Measurements from ENCODE around the gene RTL1. TPM values are rescaled to one million over a fixed set of nuclear protein-coding genes. Genes with fewer than 3 reads are reported as not detected.

The RTL1 gene
- polyA plus RNA-seq, 1 of the 3 experiments (the other 2 are of a cell fraction): 0.07 TPM

GRCh38 chr14:100868621-100869370 lies 34.7 kb downstream of the RTL1 start:
- Histone ChIP-seq H3K9me3 (no peaks in the 10 kb centered on the region), H3K36me3 (replicated peaks in 1 of 2; ENCODE audit: control insufficient read depth in 1 of 2, insufficient read depth in 2 of 2, low read length in 1 of 2) (no peaks in the 10 kb centered on the region), H2AFZ (ENCODE audit: low read depth) (no peak overlapping the region), H4K20me1 (ENCODE audit: insufficient read depth) (no peaks in the 10 kb centered on the region), H3K4me2 (no peak overlapping the region), H3F3A (replicated peaks; ENCODE audit: insufficient read depth) (no peaks in the 10 kb centered on the region), H3K9ac (no peak overlapping the region), H3K79me2 (ENCODE audit: insufficient read depth) (no peaks in the 10 kb centered on the region), H3K4me1 (ENCODE audit: control insufficient read depth in 1 of 2, insufficient read depth in 2 of 2, low read depth in 1 of 2, low read length in 1 of 2) (no peaks in the 10 kb centered on the region; a peak in 1 of 4 replicates), H3K4me3 (ENCODE audit: low read depth in 2 of 2, low read length in 1 of 2) (no peak overlapping the region), H3K9me2 (no peaks in the 10 kb centered on the region), H3K27ac (ENCODE audit: low read depth in 2 of 2, low read length in 1 of 2) (no peak overlapping the region), H3K27me3 (ENCODE audit: insufficient read depth) (no peaks in the 10 kb centered on the region)
- no peak for TF ChIP-seq ELF1 (IDR thresholded peaks at IDR 0.05)
- no peak for TF ChIP-seq IRF3 (IDR thresholded peaks at IDR 0.05; ENCODE audit: low read depth, low read length)
- TF ChIP-seq MEF2A (IDR thresholded peaks at IDR 0.05; ENCODE audit: borderline replicate concordance, low read depth): no peak
- TF ChIP-seq FOXM1 (IDR thresholded peaks at IDR 0.05; ENCODE audit: low read depth): no peak
- no peak for TF ChIP-seq MAX (IDR thresholded peaks at IDR 0.05; ENCODE audit: low read depth)
- no peak for TF ChIP-seq SIN3A (IDR thresholded peaks at IDR 0.05; ENCODE audit: borderline replicate concordance, low read depth, low read length)
- TF ChIP-seq RFX5 (IDR thresholded peaks at IDR 0.05; ENCODE audit: low read length): no peak
- TF ChIP-seq MXI1 (IDR thresholded peaks at IDR 0.05; ENCODE audit: low read depth, low read length): no peak
- no peak for TF ChIP-seq RXRA (IDR thresholded peaks at IDR 0.05; ENCODE audit: borderline replicate concordance, low read depth)
- no peak for TF ChIP-seq CHD2 (IDR thresholded peaks at IDR 0.05; ENCODE audit: low read length, partially characterized antibody)
- TF ChIP-seq NRF1 (IDR thresholded peaks at IDR 0.05; ENCODE audit: low read depth, low read length): no peak
- TF ChIP-seq JUND (IDR thresholded peaks at IDR 0.05): no peak
- POLR2A ChIA-PET: no interaction called here
- CTCF ChIA-PET: no interaction called here
- 63% methylated on average over 19 of the region's 24 CpGs for WGBS (ENCODE audit: low lambda C conversion rate)
- no peak for DNase-seq

- no peak for DNase-seq
Observed at GRCh38 chr14:100867631-100868315, 35.7 kb downstream of the RTL1 start.

More at GRCh38 chr14:100867631-100868315, 35.7 kb downstream of the RTL1 start:
- CTCF ChIA-PET: interaction anchor here (0.7 kb wide), 1 partner anchor 309 kb away, joined by 3 read pairs; no protein-coding TSS in a partner anchor
- H3K36me3 ChIP-seq (replicated peaks in 1 of 2; ENCODE audit: control insufficient read depth in 1 of 2, insufficient read depth in 2 of 2, low read length in 1 of 2): no peaks in the 10 kb centered on the region
- no peak overlapping the region for H3K27ac ChIP-seq (ENCODE audit: low read depth in 2 of 2, low read length in 1 of 2)
- no peak overlapping the region for H3K9ac ChIP-seq
- H3F3A ChIP-seq (replicated peaks; ENCODE audit: insufficient read depth): no peaks in the 10 kb centered on the region
- no peak overlapping the region for H2AFZ ChIP-seq (ENCODE audit: low read depth)
- no peak overlapping the region for H3K4me2 ChIP-seq
- H3K4me1 ChIP-seq (ENCODE audit: control insufficient read depth in 1 of 2, insufficient read depth in 2 of 2, low read depth in 1 of 2, low read length in 1 of 2): no peaks in the 10 kb centered on the region; a peak in 1 of 4 replicates
- no peaks in the 10 kb centered on the region for H4K20me1 ChIP-seq (ENCODE audit: insufficient read depth)
- 64% methylated on average over 5 of the region's 13 CpGs for WGBS (ENCODE audit: low lambda C conversion rate)
- H3K9me2 ChIP-seq: no peaks in the 10 kb centered on the region
- TF ChIP-seq CTCF (IDR thresholded peaks at IDR 0.05) (no peak), TCF12 (IDR thresholded peaks at IDR 0.05) (no peak), TEAD4 (IDR thresholded peaks at IDR 0.05; ENCODE audit: borderline replicate concordance, insufficient read depth) (no peak)
- no peaks in the 10 kb centered on the region for H3K79me2 ChIP-seq (ENCODE audit: insufficient read depth)
- H3K9me3 ChIP-seq: no peaks in the 10 kb centered on the region
- no peak overlapping the region for H3K4me3 ChIP-seq (ENCODE audit: low read depth in 2 of 2, low read length in 1 of 2)
- H3K27me3 ChIP-seq (ENCODE audit: insufficient read depth): no peaks in the 10 kb centered on the region
- POLR2A ChIA-PET: no interaction called here
